ENCODE results near the gene MS4A10. TPM values are rescaled to one million over a fixed set of nuclear protein-coding genes. Genes with fewer than 3 reads are reported as not detected.

Gene MS4A10
- total and polyA plus RNA-seq, 2 of the 8 experiments (the other 6 are each of a cell fraction or from before 2014, with no cell fraction given), result not detected

GRCh38 chr11:60836866-60837515, 51.9 kb downstream of the MS4A10 start:
- Histone ChIP-seq H4K20me1 (replicated peaks in 1 of 2; ENCODE audit: control insufficient read depth in 1 of 2, insufficient read depth in 2 of 2, low read length in 2 of 2) (no peaks in the 10 kb centered on the region), H3K9ac (replicated peaks in 1 of 4; ENCODE audit: extremely low read depth in 1 of 4, low read depth in 3 of 4, low read length in 3 of 4) (no peak overlapping the region), H3K23me2 (ENCODE audit: low read depth, low read length) (no peaks in the 10 kb centered on the region), H3K79me2 (ENCODE audit: control insufficient read depth in 1 of 2, insufficient read depth in 2 of 2, low read length in 2 of 2) (peaks cover 0 to under 1% of the 10 kb centered on the region in 2 experiments; a peak in 1 of 4 replicates), H2BK120ac (replicated peaks; ENCODE audit: low read depth, low read length) (no peak overlapping the region), H4K91ac (replicated peaks; ENCODE audit: insufficient read length, low read length) (no peak overlapping the region), H3K23ac (ENCODE audit: insufficient read length) (no peak overlapping the region), H3K56ac (replicated peaks; ENCODE audit: insufficient read length, low read depth, low read length) (no peak overlapping the region), H3K36me3 (ENCODE audit: control insufficient read depth in 2 of 4, insufficient read depth in 4 of 4, low read length in 3 of 4) (no peaks in the 10 kb centered on the region), H3K27ac (ENCODE audit: low read depth, low read length) (no peak overlapping the region), H2BK5ac (ENCODE audit: low read depth, low read length) (no peak overlapping the region), H3K79me1 (ENCODE audit: low read depth, low read length) (no peaks in the 10 kb centered on the region), H3K9me3 (ENCODE audit: insufficient read depth in 2 of 2, low read depth in 1 of 2, low read length in 1 of 2) (no peaks in the 10 kb centered on the region), H3K4ac (replicated peaks; ENCODE audit: insufficient read length, low read depth, low read length) (no peak overlapping the region), H3K4me3 (ENCODE audit: extremely low read depth in 1 of 4, insufficient read depth in 2 of 4, low read depth in 3 of 4, low read length in 4 of 4) (no peak overlapping the region), H3K4me1 (replicated peaks in 1 of 4; ENCODE audit: control insufficient read depth in 3 of 4, insufficient read depth in 4 of 4, low read length in 3 of 4) (peaks cover 0 to 7% (median 4%) of the 10 kb centered on the region in 4 experiments; a peak in 6 of 7 replicates), H2AFZ (ENCODE audit: low read length) (no peak overlapping the region), H2BK20ac (ENCODE audit: low read length) (no peak overlapping the region), H4K8ac (ENCODE audit: extremely low read depth, insufficient read depth, low read length) (no peak overlapping the region), H3K4me2 (ENCODE audit: insufficient read depth in 1 of 2, low read depth in 2 of 2, low read length in 2 of 2) (no peak overlapping the region), H2BK15ac (ENCODE audit: low read length) (no peak overlapping the region), H3K18ac (ENCODE audit: extremely low read depth, low read length) (no peak overlapping the region), H2AK5ac (ENCODE audit: low read depth, low read length) (no peak overlapping the region), H3K14ac (ENCODE audit: insufficient read length) (no peak overlapping the region), H2BK12ac (ENCODE audit: low read depth, low read length) (no peak overlapping the region), H4K5ac (ENCODE audit: insufficient read length, low read depth, low read length) (no peak overlapping the region), H3K27me3 (replicated peaks in 1 of 4; ENCODE audit: control insufficient read depth in 3 of 4, extremely low read depth in 1 of 4, insufficient read depth in 3 of 4, low read length in 3 of 4) (no peaks in the 10 kb centered on the region; a peak in 1 of 7 replicates)
- POLR2A ChIA-PET (ENCODE audit: partially characterized antibody), result interaction anchor here (1.1 to 7.3 kb wide), 3 partner anchors 17 to 58 kb away, joined by 5 to 54 read pairs (median 5); partner anchors contain the start of gene PTGDR2
- CTCF ChIA-PET (ENCODE audit: partially characterized antibody), result interaction anchor here (0.6 to 18.0 kb wide), 22 partner anchors 7 to 350 kb away, joined by 3 to 522 read pairs (median 6); partner anchors contain the start of gene PRPF19
- no peak for TF ChIP-seq KDM5A (IDR thresholded peaks at IDR 0.05; ENCODE audit: low read length)
- no peak for TF ChIP-seq TBP (IDR thresholded peaks at IDR 0.05; ENCODE audit: low read depth, low read length)
- TF ChIP-seq RAD21 (IDR thresholded peaks at IDR 0.05 in 1 of 2, conservative IDR thresholded peaks at IDR 0.05 in 1 of 2; ENCODE audit: low read depth in 2 of 2, low read length in 2 of 2), result no peak
- TF ChIP-seq RNF2 (IDR thresholded peaks at IDR 0.05; ENCODE audit: borderline replicate concordance, low read depth, low read length, missing control alignments, poor library complexity, severe bottlenecking), result no peak
- TF ChIP-seq CREB1 (IDR thresholded peaks at IDR 0.05), result no peak
- no peak for TF ChIP-seq TAF7 (optimal IDR thresholded peaks at IDR 0.05; ENCODE audit: borderline replicate concordance, low read depth, low read length)
- no peak for TF ChIP-seq GTF2F1 (IDR thresholded peaks at IDR 0.05; ENCODE audit: borderline replicate concordance, low read depth, low read length)
- TF ChIP-seq SRF (IDR thresholded peaks at IDR 0.05; ENCODE audit: low read depth, low read length), result no peak
- TF ChIP-seq MAX (IDR thresholded peaks at IDR 0.05), result no peak
- 85% methylated on average over 9 of the region's 9 CpGs; no CpG with 5 or more reads in 1 of the 2 experiments for WGBS, 2 experiments (ENCODE audit: extremely low coverage in 1 of 2, insufficient coverage in 1 of 2, insufficient read length in 1 of 2, insufficient replicate concordance in 2 of 2, low coverage in 1 of 2, low lambda C conversion rate in 2 of 2, missing lambda C conversion rate in 1 of 2)
- FAIRE-seq (no peak), DNase-seq (ENCODE audit: low read depth in 1 of 2, low spot score in 2 of 2) (no peak)

All from H1 (cell line).